ENCODE results near the gene CACTIN. TPM values are rescaled to one million over a fixed set of nuclear protein-coding genes. Genes with fewer than 3 reads are reported as not detected.

CACTIN gene
- total and polyA plus RNA-seq, 2 of the 8 experiments (the other 6 are each of a cell fraction or from before 2014, with no cell fraction given): 25.8 to 29.9 TPM

GRCh38 chr19:3601021-3601420 is 25.6 kb downstream of the CACTIN start:
- Histone ChIP-seq H2BK20ac (ENCODE audit: low read length) (no peak overlapping the region), H2AFZ (ENCODE audit: low read length) (no peak overlapping the region), H3K23me2 (ENCODE audit: low read depth, low read length) (peaks cover 5% of the 10 kb centered on the region; the same call in 1 of the 2 replicates), H2BK5ac (ENCODE audit: low read depth, low read length) (no peak overlapping the region), H2AK5ac (ENCODE audit: low read depth, low read length) (no peak overlapping the region), H3K18ac (ENCODE audit: extremely low read depth, low read length) (no peak overlapping the region), H3K4ac (replicated peaks; ENCODE audit: insufficient read length, low read depth, low read length) (no peak overlapping the region), H3K56ac (replicated peaks; ENCODE audit: insufficient read length, low read depth, low read length) (no peak overlapping the region), H3K27me3 (replicated peaks in 1 of 4; ENCODE audit: control insufficient read depth in 3 of 4, extremely low read depth in 1 of 4, insufficient read depth in 3 of 4, low read length in 3 of 4) (peaks cover 0 to 13% (median 12%) of the 10 kb centered on the region in 4 experiments; a peak in 5 of 7 replicates), H3K23ac (ENCODE audit: insufficient read length) (no peak overlapping the region), H3K9ac (replicated peaks in 1 of 4; ENCODE audit: extremely low read depth in 1 of 4, low read depth in 3 of 4, low read length in 3 of 4) (no peak overlapping the region), H2BK120ac (replicated peaks; ENCODE audit: low read depth, low read length) (no peak overlapping the region), H3K4me1 (replicated peaks in 1 of 4; ENCODE audit: control insufficient read depth in 3 of 4, insufficient read depth in 4 of 4, low read length in 3 of 4) (peaks cover 0 to 3% (median 1%) of the 10 kb centered on the region in 4 experiments; a peak in 4 of 7 replicates), H3K4me3 (ENCODE audit: extremely low read depth in 1 of 4, insufficient read depth in 2 of 4, low read depth in 3 of 4, low read length in 4 of 4) (no peak overlapping the region), H4K91ac (replicated peaks; ENCODE audit: insufficient read length, low read length) (no peak overlapping the region), H3K9me3 (ENCODE audit: insufficient read depth in 2 of 2, low read depth in 1 of 2, low read length in 1 of 2) (no peaks in the 10 kb centered on the region), H4K5ac (ENCODE audit: insufficient read length, low read depth, low read length) (no peak overlapping the region), H3K36me3 (ENCODE audit: control insufficient read depth in 2 of 4, insufficient read depth in 4 of 4, low read length in 3 of 4) (no peaks in the 10 kb centered on the region), H4K20me1 (replicated peaks in 1 of 2; ENCODE audit: control insufficient read depth in 1 of 2, insufficient read depth in 2 of 2, low read length in 2 of 2) (peaks cover 0 to 3% of the 10 kb centered on the region in 2 experiments), H3K79me2 (ENCODE audit: control insufficient read depth in 1 of 2, insufficient read depth in 2 of 2, low read length in 2 of 2) (no peaks in the 10 kb centered on the region), H2BK15ac (ENCODE audit: low read length) (no peak overlapping the region), H2BK12ac (ENCODE audit: low read depth, low read length) (no peak overlapping the region), H3K79me1 (ENCODE audit: low read depth, low read length) (no peaks in the 10 kb centered on the region), H3K27ac (ENCODE audit: low read depth, low read length) (no peak overlapping the region), H3K4me2 (ENCODE audit: insufficient read depth in 1 of 2, low read depth in 2 of 2, low read length in 2 of 2) (no peak overlapping the region), H4K8ac (ENCODE audit: extremely low read depth, insufficient read depth, low read length) (no peak overlapping the region), H3K14ac (ENCODE audit: insufficient read length) (no peak overlapping the region)
- TF ChIP-seq USF2 (IDR thresholded peaks at IDR 0.05; ENCODE audit: low read length): no peak
- no peak for TF ChIP-seq CBX5 (IDR thresholded peaks at IDR 0.05; ENCODE audit: low read depth, low read length)
- TF ChIP-seq EGR1 (IDR thresholded peaks at IDR 0.05; ENCODE audit: borderline replicate concordance, low read depth, low read length): no peak
- TF ChIP-seq E2F6 (IDR thresholded peaks at IDR 0.05): no peak
- no peak for TF ChIP-seq TEAD4 (IDR thresholded peaks at IDR 0.05; ENCODE audit: low read depth, low read length)
- TF ChIP-seq RFX5 (IDR thresholded peaks at IDR 0.05; ENCODE audit: borderline replicate concordance, low read depth, low read length): no peak
- ChIA-PET POLR2A (ENCODE audit: partially characterized antibody) (interaction anchor here (0.9 to 1.6 kb wide), 2 partner anchors 26 to 98 kb away, joined by 3 to 4 read pairs; no protein-coding TSS in a partner anchor), CTCF (ENCODE audit: partially characterized antibody) (interaction anchor here (0.7 to 3.5 kb wide), 7 partner anchors 8 to 25 kb away, joined by 3 to 16 read pairs (median 3); partner anchors contain the start of gene GIPC3)
- 86% methylated on average over 12 of the region's 12 CpGs; no CpG with 5 or more reads in 1 of the 2 experiments for WGBS, 2 experiments (ENCODE audit: extremely low coverage in 1 of 2, insufficient coverage in 1 of 2, insufficient read length in 1 of 2, insufficient replicate concordance in 2 of 2, low coverage in 1 of 2, low lambda C conversion rate in 2 of 2, missing lambda C conversion rate in 1 of 2)
- DNase-seq (ENCODE audit: low read depth in 1 of 2, low spot score in 2 of 2): no peak
- FAIRE-seq: no peak
